Hepatocyte (in vitro differentiated cells): ENCODE measurements around the gene SNTG2. TPM values are rescaled to one million over a fixed set of nuclear protein-coding genes. Genes with fewer than 3 reads are reported as not detected.

Source experiments
- DNase-seq: peaks from one replicate; pipeline ENCODE4 v3.0.0-alpha.2; 2016; ENCODE audit warnings: low spot score
- H2AFZ ChIP-seq: fragments of 200-600 bp; sonication (generic); 2 replicates; pipeline ENCODE4 v1.6.0; 2016; ENCODE audit warnings: antibody characterized with exemption, mild to moderate bottlenecking
- H3K27ac ChIP-seq: fragments of 200-600 bp; sonication (generic); 2 replicates; pipeline ENCODE4 v1.5.1; 2016; ENCODE audit warnings: mild to moderate bottlenecking
- H3K27me3 ChIP-seq: fragments of 200-600 bp; sonication (generic); 2 replicates; pipeline ENCODE4 v1.6.1; 2016
- H3K36me3 ChIP-seq: fragments of 200-600 bp; sonication (generic); replicated peaks from 2 replicates; pipeline ENCODE4 v1.5.1; 2016; ENCODE audit warnings: low read depth; ENCODE audit not compliant: insufficient read depth
- H3K4me1 ChIP-seq: fragments of 200-600 bp; sonication (generic); 2 replicates; pipeline ENCODE4 v1.5.1; 2016; ENCODE audit warnings: mild to moderate bottlenecking, moderate library complexity; ENCODE audit not compliant: insufficient read depth
- H3K4me2 ChIP-seq: fragments of 200-600 bp; sonication (generic); 2 replicates; pipeline ENCODE4 v1.6.0; 2016
- H3K4me3 ChIP-seq: fragments of 200-600 bp; sonication (generic); 2 replicates; pipeline ENCODE4 v1.5.1; 2016; ENCODE audit warnings: mild to moderate bottlenecking
- H3K79me2 ChIP-seq: fragments of 200-600 bp; sonication (generic); 2 replicates; pipeline ENCODE4 v1.6.0; 2017; ENCODE audit warnings: mild to moderate bottlenecking
- H3K9me2 ChIP-seq: fragments of 200-600 bp; sonication (generic); replicated peaks from 2 replicates; pipeline ENCODE4 v1.6.0; 2017; ENCODE audit warnings: mild to moderate bottlenecking; ENCODE audit not compliant: insufficient read depth
- H3K9me3 ChIP-seq: fragments of 200-600 bp; sonication (generic); 2 replicates; pipeline ENCODE4 v1.5.1; 2016; ENCODE audit warnings: low read depth, mild to moderate bottlenecking
- H4K20me1 ChIP-seq: fragments of 200-600 bp; sonication (generic); 2 replicates; pipeline ENCODE4 v1.6.0; 2016; ENCODE audit warnings: mild to moderate bottlenecking; ENCODE audit not compliant: insufficient read depth, poor library complexity, severe bottlenecking
- CTCF ChIP-seq: fragments of 200-600 bp; sonication (generic); IDR thresholded peaks from 2 replicates; pipeline ENCODE4 v1.5.1; 2016; ENCODE audit warnings: antibody characterized with exemption, mild to moderate bottlenecking; ENCODE audit not compliant: poor library complexity
- EZH2 ChIP-seq: fragments of 200-600 bp; sonication (generic); IDR thresholded peaks from 2 replicates; pipeline ENCODE4 v1.6.1; 2016; ENCODE audit warnings: antibody characterized with exemption, mild to moderate bottlenecking, borderline replicate concordance
- EZH2phosphoT487 ChIP-seq: fragments of 200-600 bp; sonication (generic); IDR thresholded peaks from one replicate; pipeline ENCODE4 v1.6.1; 2018; ENCODE audit warnings: antibody characterized with exemption, mild to moderate bottlenecking, low read depth, moderate library complexity; ENCODE audit not compliant: unreplicated experiment, severe bottlenecking
- WGBS: methylation state at CpG from one replicate; pipeline ENCODE4 v1.1.6; 2016; ENCODE audit warnings: low lambda C conversion rate; ENCODE audit errors: missing lambda C conversion rate; 5-methylcytosine and 5-hydroxymethylcytosine counted together
- polyA plus RNA-seq: library from polyadenylated mRNA; unstranded; fragments of >200 nt; fragmentation: Nextera tagmentation; extraction: Ambion mirVana; gene quantifications from 2 replicates; pipeline ENCODE4 v1.2.1, GENCODE V29; 2016
- total RNA-seq: library from RNA; depleted of rRNA; stranded (reverse); fragments of >200 nt; gene quantifications from 2 replicates; pipeline ENCODE4 v1.2.3, GENCODE V29; 2014

Gene SNTG2
- total and polyA plus RNA-seq, 2 experiments from 2014 or later = not detected

GRCh38 chr2:946073-946948 is 4.3 kb upstream of the SNTG2 start:
- no peaks in the 10 kb centered on the region for H3K36me3 ChIP-seq
- H4K20me1 ChIP-seq = no peaks in the 10 kb centered on the region
- no peaks in the 10 kb centered on the region for H3K9me2 ChIP-seq
- peaks cover 54% of the 10 kb centered on the region for H3K27me3 ChIP-seq
- no peak overlapping the region for H3K27ac ChIP-seq
- peaks cover 8% of the 10 kb centered on the region for H3K4me1 ChIP-seq
- H2AFZ ChIP-seq = no peak overlapping the region
- no peak overlapping the region for H3K4me2 ChIP-seq
- TF ChIP-seq CTCF (no peak), EZH2phosphoT487 (no peak), EZH2 (no peak)
- 81% methylated on average over 6 of the region's 6 CpGs for WGBS
- no peaks in the 10 kb centered on the region for H3K79me2 ChIP-seq
- no peaks in the 10 kb centered on the region for H3K9me3 ChIP-seq
- DNase-seq = no peak
- no peak overlapping the region for H3K4me3 ChIP-seq

GRCh38 chr2:949384-950079 is 1.1 kb upstream of the SNTG2 start:
- Histone ChIP-seq H3K27ac (no peak overlapping the region), H3K4me3 (peak overlapping the region; percentile 64), H3K27me3 (peaks cover 80% of the 10 kb centered on the region), H3K4me2 (peak overlapping the region; percentile 97), H3K9me3 (no peaks in the 10 kb centered on the region), H3K4me1 (peaks cover 8% of the 10 kb centered on the region), H3K9me2 (no peaks in the 10 kb centered on the region), H3K36me3 (no peaks in the 10 kb centered on the region), H4K20me1 (no peaks in the 10 kb centered on the region), H3K79me2 (no peaks in the 10 kb centered on the region), H2AFZ (peak overlapping the region; percentile 66)
- TF ChIP-seq EZH2phosphoT487 (peak; percentile 49), CTCF (no peak), EZH2 (peak; percentile 75)
- no peak for DNase-seq
- WGBS = 2% methylated on average over 28 of the region's 28 CpGs

GRCh38 chr2:951224-952006 is 766 bp downstream of the SNTG2 start:
- no peak for DNase-seq
- Histone ChIP-seq H3K27ac (no peak overlapping the region), H3K9me3 (no peaks in the 10 kb centered on the region), H3K27me3 (peaks cover 68% of the 10 kb centered on the region), H3K9me2 (no peaks in the 10 kb centered on the region), H3K36me3 (no peaks in the 10 kb centered on the region), H2AFZ (no peak overlapping the region), H3K79me2 (no peaks in the 10 kb centered on the region), H3K4me3 (no peak overlapping the region), H4K20me1 (no peaks in the 10 kb centered on the region), H3K4me1 (peaks cover 8% of the 10 kb centered on the region), H3K4me2 (peak overlapping the region; percentile 97)
- TF ChIP-seq CTCF (no peak), EZH2 (peak; percentile 69)
- WGBS = 5% methylated on average over 32 of the region's 34 CpGs
